ENCODE measurements around the gene CNTN4. TPM values are rescaled to one million over a fixed set of nuclear protein-coding genes. Genes with fewer than 3 reads are reported as not detected.

CNTN4 gene
- total and polyA plus RNA-seq, 2 donors (not counting 3 experiments of a cell fraction or from before 2014, with no cell fraction given): not detected

- dilution Hi-C loops (cut with MboI; ENCODE audit: extremely low pct_ligation_motif_present, low sequenced_read_pairs): no loop called here
- no peak for FAIRE-seq
These were observed 202.7 kb downstream of the CNTN4 start for GRCh38 chr3:2301361-2301760.

GRCh38 chr3:2303566-2303965, 204.9 kb downstream of the CNTN4 start:
- BruUV-seq (replicated peaks): no TSS peak
- Histone ChIP-seq H4K20me1 (replicated peaks; ENCODE audit: control insufficient read depth, extremely low read depth, insufficient read depth, low read length) (no peaks in the 10 kb centered on the region), H3K9me1 (replicated peaks; ENCODE audit: control insufficient read depth, extremely low read depth, insufficient read depth, low read length) (no peaks in the 10 kb centered on the region), H3K4me3 (replicated peaks in 1 of 3; ENCODE audit: insufficient read depth in 1 of 3, low read depth in 1 of 3, low read length in 3 of 3) (no peak overlapping the region), H3K9ac (replicated peaks; ENCODE audit: extremely low read depth, insufficient read depth, low read length) (no peak overlapping the region), H2AFZ (ENCODE audit: low read depth, low read length) (no peak overlapping the region), H3K4me1 (ENCODE audit: control insufficient read depth, extremely low read depth, insufficient read depth, low read length) (no peaks in the 10 kb centered on the region), H3K9me3 (replicated peaks; ENCODE audit: control insufficient read depth, insufficient read depth, low read length) (no peaks in the 10 kb centered on the region), H3K79me2 (ENCODE audit: control insufficient read depth, insufficient read depth, low read length) (no peaks in the 10 kb centered on the region), H3K36me3 (ENCODE audit: control insufficient read depth in 2 of 2, extremely low read depth in 1 of 2, insufficient read depth in 2 of 2, low read length in 2 of 2) (no peaks in the 10 kb centered on the region), H3K27ac (ENCODE audit: insufficient read depth, low read depth, low read length) (no peak overlapping the region), H3K4me2 (ENCODE audit: insufficient read depth, low read length) (no peak overlapping the region), H3K27me3 (ENCODE audit: control insufficient read depth in 2 of 2, insufficient read depth in 2 of 2, low read length in 2 of 2) (no peaks in the 10 kb centered on the region)
- dilution Hi-C loops (cut with MboI; ENCODE audit: extremely low pct_ligation_motif_present, low sequenced_read_pairs) (no loop called here), intact Hi-C loops (cut with micrococcal nuclease) (no loop called here)
- ChIA-PET CTCF (no interaction called here), POLR2A (no interaction called here)
- FAIRE-seq (no peak), DNase-seq (ENCODE audit: low read depth, low spot score) (no peak)
- TF ChIP-seq EZH2 (IDR thresholded peaks at IDR 0.05; ENCODE audit: borderline replicate concordance, low read depth, low read length, severe bottlenecking) (no peak), POLR2A (IDR thresholded peaks at IDR 0.05; ENCODE audit: low read depth, low read length) (no peak), GATA2 (IDR thresholded peaks at IDR 0.05; ENCODE audit: insufficient read depth, insufficient read length, low read depth, low read length) (no peak), MYC (IDR thresholded peaks at IDR 0.05; ENCODE audit: low read depth, low read length) (no peak), JUN (IDR thresholded peaks at IDR 0.05; ENCODE audit: borderline replicate concordance, insufficient read depth, insufficient read length, low read depth) (no peak), FOS (IDR thresholded peaks at IDR 0.05; ENCODE audit: borderline replicate concordance, insufficient read depth, low read length) (no peak), POLR2AphosphoS5 (IDR thresholded peaks at IDR 0.05; ENCODE audit: insufficient read depth, low read depth, low read length) (no peak)
- TF ChIP-seq, protein P1, sequence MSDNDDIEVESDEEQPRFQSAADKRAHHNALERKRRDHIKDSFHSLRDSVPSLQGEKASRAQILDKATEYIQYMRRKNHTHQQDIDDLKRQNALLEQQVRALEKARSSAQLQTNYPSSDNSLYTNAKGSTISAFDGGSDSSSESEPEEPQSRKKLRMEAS (IDR thresholded peaks at IDR 0.05; ENCODE audit: insufficient read depth, insufficient read length): no peak
- TF ChIP-seq, protein P2, sequence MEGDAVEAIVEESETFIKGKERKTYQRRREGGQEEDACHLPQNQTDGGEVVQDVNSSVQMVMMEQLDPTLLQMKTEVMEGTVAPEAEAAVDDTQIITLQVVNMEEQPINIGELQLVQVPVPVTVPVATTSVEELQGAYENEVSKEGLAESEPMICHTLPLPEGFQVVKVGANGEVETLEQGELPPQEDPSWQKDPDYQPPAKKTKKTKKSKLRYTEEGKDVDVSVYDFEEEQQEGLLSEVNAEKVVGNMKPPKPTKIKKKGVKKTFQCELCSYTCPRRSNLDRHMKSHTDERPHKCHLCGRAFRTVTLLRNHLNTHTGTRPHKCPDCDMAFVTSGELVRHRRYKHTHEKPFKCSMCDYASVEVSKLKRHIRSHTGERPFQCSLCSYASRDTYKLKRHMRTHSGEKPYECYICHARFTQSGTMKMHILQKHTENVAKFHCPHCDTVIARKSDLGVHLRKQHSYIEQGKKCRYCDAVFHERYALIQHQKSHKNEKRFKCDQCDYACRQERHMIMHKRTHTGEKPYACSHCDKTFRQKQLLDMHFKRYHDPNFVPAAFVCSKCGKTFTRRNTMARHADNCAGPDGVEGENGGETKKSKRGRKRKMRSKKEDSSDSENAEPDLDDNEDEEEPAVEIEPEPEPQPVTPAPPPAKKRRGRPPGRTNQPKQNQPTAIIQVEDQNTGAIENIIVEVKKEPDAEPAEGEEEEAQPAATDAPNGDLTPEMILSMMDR (IDR thresholded peaks at IDR 0.05; ENCODE audit: extremely low read depth in 1 of 2, insufficient read depth in 1 of 2, low read depth in 1 of 2, low read length in 2 of 2): no peak

More at GRCh38 chr3:2301361-2301760, 202.7 kb downstream of the CNTN4 start:
- Histone ChIP-seq H3K79me2 (ENCODE audit: control insufficient read depth, insufficient read depth, low read length) (no peaks in the 10 kb centered on the region), H3K4me3 (replicated peaks in 1 of 3; ENCODE audit: insufficient read depth in 1 of 3, low read depth in 1 of 3, low read length in 3 of 3) (no peak overlapping the region), H3K27me3 (ENCODE audit: control insufficient read depth in 2 of 2, insufficient read depth in 2 of 2, low read length in 2 of 2) (no peaks in the 10 kb centered on the region), H3K4me2 (ENCODE audit: insufficient read depth, low read length) (no peak overlapping the region), H3K9me1 (replicated peaks; ENCODE audit: control insufficient read depth, extremely low read depth, insufficient read depth, low read length) (no peaks in the 10 kb centered on the region), H2AFZ (ENCODE audit: low read depth, low read length) (no peak overlapping the region), H3K9me3 (replicated peaks; ENCODE audit: control insufficient read depth, insufficient read depth, low read length) (no peaks in the 10 kb centered on the region), H3K4me1 (ENCODE audit: control insufficient read depth, extremely low read depth, insufficient read depth, low read length) (no peaks in the 10 kb centered on the region), H3K27ac (ENCODE audit: insufficient read depth, low read depth, low read length) (no peak overlapping the region), H3K9ac (replicated peaks; ENCODE audit: extremely low read depth, insufficient read depth, low read length) (no peak overlapping the region), H3K36me3 (ENCODE audit: control insufficient read depth in 2 of 2, extremely low read depth in 1 of 2, insufficient read depth in 2 of 2, low read length in 2 of 2) (no peaks in the 10 kb centered on the region), H4K20me1 (replicated peaks; ENCODE audit: control insufficient read depth, extremely low read depth, insufficient read depth, low read length) (no peaks in the 10 kb centered on the region)
- BruUV-seq (replicated peaks): no TSS peak
- intact Hi-C loops (cut with micrococcal nuclease): no loop called here
- ChIA-PET POLR2A (no interaction called here), CTCF (no interaction called here)
- TF ChIP-seq, protein P2 (IDR thresholded peaks at IDR 0.05; ENCODE audit: extremely low read depth in 1 of 2, insufficient read depth in 1 of 2, low read depth in 1 of 2, low read length in 2 of 2): no peak
- TF ChIP-seq JUN (IDR thresholded peaks at IDR 0.05; ENCODE audit: borderline replicate concordance, insufficient read depth, insufficient read length, low read depth): no peak
- TF ChIP-seq EZH2 (IDR thresholded peaks at IDR 0.05; ENCODE audit: borderline replicate concordance, low read depth, low read length, severe bottlenecking): no peak
- TF ChIP-seq GATA2 (IDR thresholded peaks at IDR 0.05; ENCODE audit: insufficient read depth, insufficient read length, low read depth, low read length): no peak
- DNase-seq (ENCODE audit: low read depth, low spot score): no peak

Data from endothelial cell of umbilical vein (primary cell).